T-helper 2 cell treated with Interferon-gamma antibody and Interleukin-4, amounts not matched to agents 100 ng/mL and 5 ng/mL, for 36 hours (primary cell): ENCODE measurements around the gene PTPRM. TPM values are rescaled to one million over a fixed set of nuclear protein-coding genes. Genes with fewer than 3 reads are reported as not detected.

Source experiments
- intact Hi-C: fragments of 100-400 bp; cut with micrococcal nuclease; formaldehyde crosslinking; loops from one replicate; pipeline ENCODE4 v1.15.1; 2023
- total RNA-seq: library from RNA; stranded (reverse); gene quantifications from 2 replicates; pipeline ENCODE4 v1.2.3, GENCODE V29; 2022

PTPRM gene
- total RNA-seq, 1 donor from 2014 or later: 6.9 TPM

- intact Hi-C loops: loop anchor here (10.0 kb wide), 1 partner anchor 47 kb away; no protein-coding TSS in a partner anchor
These were observed 415.1 kb downstream of the PTPRM start for GRCh38 chr18:7982216-7982615.

- intact Hi-C loops: loop anchor here (10.0 kb wide), 1 partner anchor 53 kb away; no protein-coding TSS in a partner anchor
These were observed 420.3 kb downstream of the PTPRM start for GRCh38 chr18:7987284-7987976.

GRCh38 chr18:7990670-7991069 is 423.6 kb downstream of the PTPRM start:
- intact Hi-C loops: no loop called here

GRCh38 chr18:8001711-8002301 is 434.7 kb downstream of the PTPRM start:
- intact Hi-C loops: no loop called here

- intact Hi-C loops: no loop called here
These were observed 437.0 kb downstream of the PTPRM start for GRCh38 chr18:8003878-8004675.

- intact Hi-C loops: no loop called here
These were observed 437.7 kb downstream of the PTPRM start for GRCh38 chr18:8004792-8005191.

- intact Hi-C loops: no loop called here
These were observed 438.9 kb downstream of the PTPRM start for GRCh38 chr18:8005870-8006569.

GRCh38 chr18:8006979-8007378 is 439.9 kb downstream of the PTPRM start:
- intact Hi-C loops: no loop called here

- intact Hi-C loops: no loop called here
These were observed 440.9 kb downstream of the PTPRM start for GRCh38 chr18:8008033-8008432.

GRCh38 chr18:8011361-8011760 is 444.2 kb downstream of the PTPRM start:
- intact Hi-C loops: no loop called here

- intact Hi-C loops: no loop called here
These were observed 444.8 kb downstream of the PTPRM start for GRCh38 chr18:8011906-8012305.

GRCh38 chr18:8018701-8019331 is 451.7 kb downstream of the PTPRM start:
- intact Hi-C loops: no loop called here

- intact Hi-C loops: no loop called here
These were observed 452.5 kb downstream of the PTPRM start for GRCh38 chr18:8019600-8019999.

- intact Hi-C loops: no loop called here
These were observed 453.2 kb downstream of the PTPRM start for GRCh38 chr18:8020132-8020846.

- intact Hi-C loops: no loop called here
These were observed 461.9 kb downstream of the PTPRM start for GRCh38 chr18:8029061-8029460.

GRCh38 chr18:8029731-8030130 is 462.6 kb downstream of the PTPRM start:
- intact Hi-C loops: no loop called here

GRCh38 chr18:8030201-8030600 is 463.1 kb downstream of the PTPRM start:
- intact Hi-C loops: no loop called here

GRCh38 chr18:8031496-8031895 is 464.4 kb downstream of the PTPRM start:
- intact Hi-C loops: no loop called here

GRCh38 chr18:8034674-8035073 is 467.6 kb downstream of the PTPRM start:
- intact Hi-C loops: no loop called here

GRCh38 chr18:8036551-8036950 is 469.4 kb downstream of the PTPRM start:
- intact Hi-C loops: no loop called here

GRCh38 chr18:8037296-8037695 is 470.2 kb downstream of the PTPRM start:
- intact Hi-C loops: no loop called here
